ENCODE measurements around the gene TSPAN1. TPM values are rescaled to one million over a fixed set of nuclear protein-coding genes. Genes with fewer than 3 reads are reported as not detected.

The TSPAN1 gene
- total and polyA plus RNA-seq, 2 of the 13 experiments (the other 11 are each of a cell fraction or from before 2014, with no cell fraction given): 1.7 to 2.9 TPM

- TF ChIP-seq ONECUT2 (CRISPR knock-in tag; IDR thresholded peaks at IDR 0.05): no peak
Measured at GRCh38 chr1:46174448-46175231, at the start of gene TSPAN1 (continued).

- Histone ChIP-seq H3K36me3 (replicated peaks in 1 of 2; ENCODE audit: control insufficient read depth in 1 of 2, insufficient read depth in 2 of 2, low read length in 2 of 2) (no peaks in the 10 kb centered on the region), H4K20me1 (ENCODE audit: insufficient read depth, low read length) (no peaks in the 10 kb centered on the region), H3K4me1 (ENCODE audit: insufficient read depth, low read length) (peaks cover 17% of the 10 kb centered on the region), H3K9ac (ENCODE audit: insufficient read depth, low read depth, low read length) (no peak overlapping the region), H3K4me3 (replicated peaks in 1 of 3; ENCODE audit: insufficient read depth in 1 of 3, low read depth in 2 of 3, low read length in 3 of 3) (no peak overlapping the region), H2AFZ (ENCODE audit: low read length) (no peak overlapping the region), H3K9me3 (ENCODE audit: low read length) (no peaks in the 10 kb centered on the region), H3K27ac (ENCODE audit: extremely low read length, insufficient read depth, low read length) (no peak overlapping the region), H3K27me3 (ENCODE audit: control insufficient read depth in 1 of 2, insufficient read depth in 2 of 2, low read length in 2 of 2) (peaks cover 0 to 9% of the 10 kb centered on the region in 2 experiments; a peak in 2 of 5 replicates), H3K4me2 (ENCODE audit: low read depth, low read length) (no peak overlapping the region), H3K79me2 (ENCODE audit: insufficient read depth, low read length) (peaks cover 4% of the 10 kb centered on the region)
- BruUV-seq (replicated peaks): no TSS peak
- CTCF ChIA-PET (ENCODE audit: low intra/inter-chr PET ratio, low total read pairs): no interaction called here
- ATAC-seq: no peak
- 80% methylated on average over 3 of the region's 3 CpGs for WGBS (ENCODE audit: low lambda C conversion rate)
- intact Hi-C loops (cut with micrococcal nuclease; ENCODE audit: unreplicated experiment) (no loop called here), in situ Hi-C loops (cut with HindIII; ENCODE audit: extremely low pct_ligation_motif_present, low pct_unique_long_range_greater_than_20kb) (no loop called here)
- FAIRE-seq: no peak
- POLR2A ChIA-PET: no interaction called here
- no peak for DNase-seq (ENCODE audit: low spot score)
- no peak for TF ChIP-seq ZNF546 (CRISPR knock-in tag; conservative IDR thresholded peaks at IDR 0.05)
- TF ChIP-seq ZFP82 (CRISPR knock-in tag; IDR thresholded peaks at IDR 0.05; ENCODE audit: borderline replicate concordance): no peak
- TF ChIP-seq ZNF225 (CRISPR knock-in tag; IDR thresholded peaks at IDR 0.05): no peak
- TF ChIP-seq RXRB (CRISPR knock-in tag; IDR thresholded peaks at IDR 0.05; ENCODE audit: borderline replicate concordance): no peak
- TF ChIP-seq ZBTB42 (CRISPR knock-in tag; IDR thresholded peaks at IDR 0.05): no peak
- TF ChIP-seq REL (CRISPR knock-in tag; conservative IDR thresholded peaks at IDR 0.05): no peak
- no peak for TF ChIP-seq NKX3-1 (CRISPR knock-in tag; IDR thresholded peaks at IDR 0.05)
- no peak for TF ChIP-seq NPAS2 (CRISPR knock-in tag; IDR thresholded peaks at IDR 0.05; ENCODE audit: borderline replicate concordance)
- TF ChIP-seq YEATS4 (CRISPR knock-in tag; IDR thresholded peaks at IDR 0.05; ENCODE audit: borderline replicate concordance): no peak
- no peak for TF ChIP-seq THRA (CRISPR knock-in tag; IDR thresholded peaks at IDR 0.05; ENCODE audit: borderline replicate concordance)
- no peak for TF ChIP-seq ZNF460 (CRISPR knock-in tag; IDR thresholded peaks at IDR 0.05; ENCODE audit: borderline replicate concordance)
- TF ChIP-seq, protein P1, sequence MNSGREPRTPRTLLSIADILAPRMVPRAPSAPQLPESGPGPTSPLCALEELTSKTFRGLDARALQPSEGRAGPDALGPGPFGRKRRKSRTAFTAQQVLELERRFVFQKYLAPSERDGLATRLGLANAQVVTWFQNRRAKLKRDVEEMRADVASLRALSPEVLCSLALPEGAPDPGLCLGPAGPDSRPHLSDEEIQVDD (CRISPR knock-in tag; IDR thresholded peaks at IDR 0.05; ENCODE audit: borderline replicate concordance): no peak
- TF ChIP-seq RCOR2 (CRISPR knock-in tag; IDR thresholded peaks at IDR 0.05): no peak
- no peak for TF ChIP-seq ZNF354B (CRISPR knock-in tag; IDR thresholded peaks at IDR 0.05)
- no peak for TF ChIP-seq HDAC6 (IDR thresholded peaks at IDR 0.05; ENCODE audit: low read depth, low read length)
- no peak for TF ChIP-seq ZNF224 (CRISPR knock-in tag; IDR thresholded peaks at IDR 0.05)
- no peak for TF ChIP-seq PRPF4 (IDR thresholded peaks at IDR 0.05; ENCODE audit: low read depth, low read length, poor library complexity, severe bottlenecking)
- no peak for TF ChIP-seq HOXA3 (CRISPR knock-in tag; IDR thresholded peaks at IDR 0.05)
Measured at GRCh38 chr1:46128344-46128743, 46.5 kb upstream of the TSPAN1 start.

All from HepG2 (cell line).